ENCODE data around the gene PLCB1. TPM values are rescaled to one million over a fixed set of nuclear protein-coding genes. Genes with fewer than 3 reads are reported as not detected.
A peak's percentile ranks its signal among the peaks of the same experiment; 100 is the strongest.

Gene PLCB1
- polyA plus RNA-seq, 6 donors from 2014 or later: 0.27 to 0.79 (median 0.54) TPM; not detected in 2

DNA sequence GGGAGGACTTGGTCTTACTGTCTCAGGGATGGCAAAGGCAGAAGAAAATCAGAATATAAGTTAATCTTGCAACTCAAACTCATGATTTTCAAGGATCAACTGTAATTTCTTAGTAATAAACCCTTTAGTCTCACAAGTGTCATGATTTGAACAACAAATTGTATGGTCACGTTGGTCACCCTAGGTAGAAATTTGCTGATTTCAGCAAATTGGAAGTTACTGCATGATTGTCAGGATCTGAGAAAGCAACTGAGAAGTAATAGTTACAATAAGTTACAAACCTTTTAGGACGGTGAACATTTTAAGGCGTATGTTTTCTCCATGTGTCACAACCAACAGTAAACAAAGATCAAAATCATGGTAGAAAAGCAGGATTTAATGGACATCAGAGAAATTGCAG is 375.2 kb downstream of the PLCB1 start:
- DNase-seq (no peak), ATAC-seq (ENCODE audit: low read depth in 2 of 2) (no peak)
- H3K4me3 Mint-ChIP-seq: no peak overlapping the region
- no peak overlapping the region for H3K27ac Mint-ChIP-seq
- H3K4me1 Mint-ChIP-seq: no peaks in the 10 kb centered on the region
- no peaks in the 10 kb centered on the region for H3K27me3 Mint-ChIP-seq
- no peaks in the 10 kb centered on the region for H3K9me3 Mint-ChIP-seq
- no peaks in the 10 kb centered on the region for H3K36me3 Mint-ChIP-seq

DNA sequence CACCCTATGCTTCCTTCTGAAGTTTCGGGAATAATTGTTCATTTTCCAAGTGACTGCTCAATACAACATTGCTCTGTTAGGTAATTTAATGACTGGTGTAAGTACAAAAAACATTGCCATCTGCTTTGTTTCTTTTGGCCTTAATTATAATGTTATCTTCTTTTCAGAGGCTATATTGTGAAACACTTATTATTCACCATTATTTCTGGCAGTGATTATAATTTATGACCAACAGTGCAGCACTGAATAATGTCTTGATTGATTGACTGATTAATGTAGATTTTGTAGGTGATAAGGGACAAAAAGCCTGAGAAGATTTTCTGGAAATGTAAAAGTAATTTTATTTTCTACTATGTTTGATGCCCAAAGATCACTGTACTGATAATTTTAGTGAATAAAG is 377.7 kb downstream of the PLCB1 start:
- H3K4me3 Mint-ChIP-seq: no peak overlapping the region
- no peaks in the 10 kb centered on the region for H3K27me3 Mint-ChIP-seq
- H3K4me1 Mint-ChIP-seq: no peaks in the 10 kb centered on the region
- no peaks in the 10 kb centered on the region for H3K9me3 Mint-ChIP-seq
- DNase-seq (no peak), ATAC-seq (ENCODE audit: low read depth in 2 of 2) (no peak)
- no peak overlapping the region for H3K27ac Mint-ChIP-seq
- no peaks in the 10 kb centered on the region for H3K36me3 Mint-ChIP-seq

DNA sequence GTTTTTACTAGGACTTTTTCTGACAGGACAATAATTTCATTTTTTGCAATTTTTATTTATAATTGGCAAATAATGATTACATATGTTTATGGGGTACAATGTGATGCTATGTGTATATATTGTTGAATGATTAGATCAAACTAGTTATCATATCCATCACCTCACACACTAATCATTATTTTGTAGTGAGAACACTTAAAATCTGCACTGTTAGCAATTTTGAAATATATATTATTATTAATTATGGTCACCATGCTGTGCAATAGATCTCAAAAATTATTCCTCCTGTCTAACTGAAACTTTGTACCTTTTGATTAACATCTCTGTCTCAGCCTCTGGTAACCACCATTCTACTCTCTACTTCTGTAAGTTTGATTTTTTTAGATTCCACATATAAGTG is 378.7 kb downstream of the PLCB1 start:
- DNase-seq (no peak), ATAC-seq (ENCODE audit: low read depth in 2 of 2) (no peak)
- peaks cover 0 to 4% (median 0%) of the 10 kb centered on the region in 3 donors for H3K4me1 Mint-ChIP-seq
- H3K4me3 Mint-ChIP-seq: no peak overlapping the region
- peaks cover 0 to 2% (median 0%) of the 10 kb centered on the region in 7 donors for H3K9me3 Mint-ChIP-seq
- H3K36me3 Mint-ChIP-seq: no peaks in the 10 kb centered on the region
- no peak overlapping the region for H3K27ac Mint-ChIP-seq
- no peaks in the 10 kb centered on the region for H3K27me3 Mint-ChIP-seq

DNA sequence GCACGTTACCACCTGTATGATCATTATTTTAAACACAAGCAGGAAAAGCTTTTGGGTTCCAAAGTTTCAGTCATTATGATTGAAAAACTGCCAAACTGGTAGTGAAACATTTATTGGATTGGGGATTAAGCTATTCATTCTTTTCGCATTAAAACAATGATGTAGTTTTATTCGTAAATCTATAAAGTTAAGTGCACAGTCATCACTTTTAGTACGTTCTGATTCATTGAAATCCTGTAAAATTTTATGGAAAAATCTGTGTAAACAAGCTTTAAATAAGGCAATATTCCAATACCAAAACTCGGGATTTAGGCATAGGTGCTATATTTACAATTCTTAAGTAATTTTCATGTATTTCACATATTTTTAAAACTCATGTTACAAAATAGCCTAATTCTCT is 379.9 kb downstream of the PLCB1 start:
- Mint-ChIP-seq H3K4me1 (peaks cover 0 to 4% (median 0%) of the 10 kb centered on the region in 3 donors), H3K36me3 (no peaks in the 10 kb centered on the region), H3K9me3 (peaks cover 0 to 2% (median 0%) of the 10 kb centered on the region in 7 donors), H3K27me3 (no peaks in the 10 kb centered on the region), H3K27ac (no peak overlapping the region), H3K4me3 (no peak overlapping the region)
- ATAC-seq (ENCODE audit: low read depth in 2 of 2) (no peak), DNase-seq (no peak)

DNA sequence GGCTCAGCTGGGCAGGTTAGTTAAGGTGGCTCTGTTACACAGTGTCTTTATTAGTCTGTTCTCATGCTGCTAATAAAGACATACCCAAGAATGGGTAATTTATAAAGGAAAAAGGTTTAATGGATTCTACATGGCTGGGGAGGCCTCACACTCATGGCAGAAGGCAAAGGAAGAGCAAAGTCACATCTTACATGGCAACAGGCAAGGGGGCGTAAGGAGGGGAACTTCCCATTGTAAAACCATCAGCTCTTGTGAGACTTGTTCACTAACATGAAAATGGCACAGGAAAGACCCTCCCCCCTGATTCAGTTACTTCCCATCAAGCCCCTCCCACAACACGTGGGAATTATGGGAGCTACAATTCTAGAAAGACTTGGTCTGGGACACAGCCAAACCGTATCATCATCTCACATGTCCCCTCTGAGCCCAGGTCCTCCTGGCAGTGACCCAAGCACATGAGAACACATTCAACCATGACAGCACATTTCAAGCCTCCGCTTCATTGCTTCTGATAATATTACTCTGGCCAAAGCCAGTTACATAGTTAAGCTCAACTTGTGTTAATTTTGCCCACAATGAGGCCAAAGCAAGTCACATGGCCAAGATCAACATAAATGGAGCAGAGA is 383.9 kb downstream of the PLCB1 start:
- DNase-seq (no peak), ATAC-seq (ENCODE audit: low read depth in 2 of 2) (no peak)
- no peak overlapping the region for H3K27ac Mint-ChIP-seq
- peak overlapping the region in 1 of 8 donors; percentile 69 for H3K4me3 Mint-ChIP-seq
- H3K9me3 Mint-ChIP-seq: peaks cover 0 to 2% (median 0%) of the 10 kb centered on the region in 7 donors
- H3K4me1 Mint-ChIP-seq: peaks cover 7 to 15% (median 8%) of the 10 kb centered on the region in 3 donors
- H3K36me3 Mint-ChIP-seq: no peaks in the 10 kb centered on the region
- H3K27me3 Mint-ChIP-seq: no peaks in the 10 kb centered on the region

DNA sequence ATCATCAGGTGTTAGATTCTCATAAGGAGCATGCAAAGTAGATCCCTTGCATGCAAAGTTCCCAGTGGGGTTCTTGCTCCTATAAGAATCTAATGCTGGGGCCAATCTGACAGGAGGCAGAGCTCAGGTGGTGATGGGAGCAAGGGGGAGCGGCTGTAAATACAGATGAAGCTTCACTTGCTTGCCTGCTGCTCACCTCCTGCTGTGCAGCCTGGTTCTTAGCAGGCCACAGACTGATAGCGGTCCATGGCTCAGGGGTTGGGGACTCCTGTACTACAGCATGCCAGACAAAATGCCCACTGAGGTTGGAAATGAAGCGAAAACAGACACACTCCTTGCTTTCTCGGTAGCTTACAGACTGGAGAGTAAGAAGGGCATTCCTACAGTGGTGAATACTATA is 386.8 kb downstream of the PLCB1 start:
- Mint-ChIP-seq H3K27ac (no peak overlapping the region), H3K36me3 (no peaks in the 10 kb centered on the region), H3K4me1 (peaks cover 7 to 15% (median 8%) of the 10 kb centered on the region in 3 donors), H3K27me3 (no peaks in the 10 kb centered on the region), H3K4me3 (peak overlapping the region in 2 of 8 donors; percentile 10 to 25), H3K9me3 (peaks cover 0 to 2% (median 0%) of the 10 kb centered on the region in 7 donors)
- ATAC-seq (ENCODE audit: low read depth in 2 of 2) (no peak), DNase-seq (no peak)

DNA sequence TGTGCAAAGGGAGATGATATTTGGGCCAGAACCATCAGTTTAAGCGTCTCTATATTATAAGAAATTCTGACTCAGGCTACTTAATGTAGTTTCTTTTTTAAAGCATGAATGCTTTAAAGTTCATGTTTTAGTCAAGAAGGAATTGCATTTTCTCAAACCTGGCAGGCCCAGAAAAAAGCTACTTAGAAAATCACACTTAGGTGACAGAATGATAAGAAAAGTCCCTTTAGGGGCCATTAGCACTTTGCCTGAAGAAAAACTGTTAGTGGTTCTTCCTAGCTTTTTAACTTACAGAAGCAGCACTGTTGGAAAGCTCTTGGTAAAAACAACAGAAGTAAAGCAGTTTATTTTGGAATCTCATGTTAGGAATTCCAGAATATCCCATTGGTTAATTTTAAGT is 387.8 kb downstream of the PLCB1 start:
- Mint-ChIP-seq H3K27ac (no peak overlapping the region), H3K4me3 (no peak overlapping the region)

DNA sequence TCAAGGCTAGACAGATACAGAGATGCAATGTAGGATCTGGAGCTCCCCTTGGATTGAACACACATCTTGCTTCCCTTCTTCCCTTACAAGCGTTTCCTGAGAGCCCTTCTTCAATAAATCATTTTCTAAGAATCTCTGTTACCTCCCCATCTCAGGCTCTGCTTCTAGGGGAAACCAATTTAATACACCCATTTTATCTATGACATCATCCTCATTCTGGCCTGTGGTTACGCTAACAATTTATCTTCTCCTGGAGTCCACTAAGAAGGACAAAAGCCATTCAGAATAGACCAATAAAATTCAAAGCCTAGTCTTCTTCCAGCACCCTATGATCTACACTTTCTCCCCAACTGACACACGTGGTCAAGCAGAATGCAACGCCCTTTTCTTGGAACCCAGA is 390.1 kb downstream of the PLCB1 start:
- DNase-seq (no peak), ATAC-seq (ENCODE audit: low read depth in 2 of 2) (no peak)
- Mint-ChIP-seq H3K4me3 (no peak overlapping the region), H3K4me1 (peaks cover 7 to 10% (median 8%) of the 10 kb centered on the region in 3 donors), H3K9me3 (no peaks in the 10 kb centered on the region), H3K27ac (no peak overlapping the region), H3K36me3 (no peaks in the 10 kb centered on the region), H3K27me3 (no peaks in the 10 kb centered on the region)

More for the DNA sequence above, 387.8 kb downstream of the PLCB1 start:
- ATAC-seq (ENCODE audit: low read depth in 2 of 2): no peak
- Mint-ChIP-seq H3K27me3 (no peaks in the 10 kb centered on the region), H3K36me3 (no peaks in the 10 kb centered on the region), H3K4me1 (peaks cover 7 to 15% (median 8%) of the 10 kb centered on the region in 3 donors), H3K9me3 (peaks cover 0 to 2% (median 0%) of the 10 kb centered on the region in 7 donors)
- DNase-seq: no peak

DNA sequence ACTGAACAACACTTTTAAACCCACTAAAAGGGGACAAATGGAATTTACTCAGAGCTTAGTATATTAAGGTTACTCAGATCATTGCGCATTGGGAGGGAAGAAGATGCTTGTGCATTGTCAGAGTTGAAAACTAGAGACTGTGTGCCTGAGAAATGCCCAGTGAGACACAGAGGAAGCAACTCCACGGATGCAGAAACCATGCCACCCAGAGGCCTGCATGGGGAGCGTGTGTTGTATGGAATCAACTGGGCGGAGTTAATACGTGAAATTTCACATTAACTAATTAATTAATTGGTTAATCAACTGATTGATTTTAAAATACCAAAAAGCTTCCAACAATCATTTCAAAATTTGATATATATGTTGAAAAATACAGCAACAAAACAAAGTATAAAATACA is 391.6 kb downstream of the PLCB1 start:
- Mint-ChIP-seq H3K4me3 (no peak overlapping the region), H3K36me3 (no peaks in the 10 kb centered on the region), H3K9me3 (no peaks in the 10 kb centered on the region), H3K27ac (no peak overlapping the region), H3K27me3 (no peaks in the 10 kb centered on the region), H3K4me1 (peaks cover 8 to 17% (median 11%) of the 10 kb centered on the region in 3 donors)
- no peak for ATAC-seq (ENCODE audit: low read depth in 2 of 2)
- DNase-seq: no peak

DNA sequence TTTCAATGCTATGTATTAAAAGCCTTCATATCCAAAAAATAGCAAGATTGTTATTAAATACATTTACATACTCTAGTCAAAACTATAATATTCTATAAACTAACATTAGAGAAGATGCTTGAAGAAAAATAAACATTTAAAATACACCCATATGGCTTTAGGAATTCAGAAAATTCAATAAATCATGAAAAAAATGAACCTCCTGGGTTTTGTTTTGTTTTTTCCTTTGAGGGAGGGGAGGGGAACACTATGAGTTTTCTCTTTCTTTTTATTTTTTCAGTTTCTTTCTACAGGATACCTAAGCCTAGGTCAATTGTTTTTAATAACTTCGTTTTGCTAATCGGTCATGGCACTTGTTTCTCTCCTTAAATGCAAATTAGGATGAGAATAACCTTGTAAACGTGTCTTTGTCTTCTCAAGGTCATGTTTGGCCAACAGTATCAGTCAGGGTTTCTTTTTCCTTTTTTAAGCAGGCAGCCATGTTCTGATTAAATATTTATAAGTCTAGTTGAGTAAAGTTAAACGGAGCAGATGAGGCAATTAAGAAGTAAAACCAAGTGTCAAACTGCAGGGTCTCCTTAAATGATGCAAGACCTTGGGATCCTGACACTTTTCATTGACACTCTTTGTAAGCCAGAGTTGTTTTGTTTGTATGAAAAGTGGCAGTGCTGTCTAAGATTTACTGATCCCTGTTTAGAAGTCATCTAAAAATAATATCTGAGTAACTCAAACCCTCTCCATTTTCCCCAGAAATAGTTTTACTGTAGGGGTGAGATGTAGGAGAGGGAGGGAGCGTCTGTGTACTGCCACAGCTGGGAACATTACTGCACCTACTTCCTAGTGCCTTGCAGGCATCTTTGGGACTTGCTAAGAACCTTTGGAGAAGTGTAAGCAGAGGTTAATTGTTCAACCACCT is 392.3 kb downstream of the PLCB1 start:
- Mint-ChIP-seq H3K36me3 (no peaks in the 10 kb centered on the region), H3K4me1 (peaks cover under 1 to 10% (median 6%) of the 10 kb centered on the region in 3 donors), H3K27me3 (no peaks in the 10 kb centered on the region), H3K4me3 (no peak overlapping the region), H3K27ac (no peak overlapping the region), H3K9me3 (no peaks in the 10 kb centered on the region)
- DNase-seq: no peak
- ATAC-seq (ENCODE audit: low read depth in 2 of 2): no peak

DNA sequence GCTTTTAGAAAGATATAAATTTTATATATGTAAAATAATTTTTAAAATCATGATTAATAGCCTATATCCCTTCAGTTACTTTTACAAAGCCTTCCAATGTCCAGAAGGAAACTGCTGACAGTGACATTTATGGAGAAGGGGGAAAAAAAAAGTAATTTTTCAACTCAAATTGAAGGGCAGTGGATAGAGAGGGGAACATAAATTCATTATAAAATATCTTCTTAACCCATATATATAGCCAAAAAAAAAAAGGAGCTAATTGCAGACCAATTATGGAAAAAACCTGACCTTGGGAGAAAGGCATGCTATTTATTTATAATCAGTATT is 392.9 kb downstream of the PLCB1 start:
- Mint-ChIP-seq H3K4me1 (peaks cover 0 to 7% (median 4%) of the 10 kb centered on the region in 3 donors), H3K27ac (no peak overlapping the region), H3K4me3 (no peak overlapping the region), H3K36me3 (no peaks in the 10 kb centered on the region), H3K9me3 (no peaks in the 10 kb centered on the region), H3K27me3 (no peaks in the 10 kb centered on the region)
- ATAC-seq (ENCODE audit: low read depth in 2 of 2) (no peak), DNase-seq (no peak)

DNA sequence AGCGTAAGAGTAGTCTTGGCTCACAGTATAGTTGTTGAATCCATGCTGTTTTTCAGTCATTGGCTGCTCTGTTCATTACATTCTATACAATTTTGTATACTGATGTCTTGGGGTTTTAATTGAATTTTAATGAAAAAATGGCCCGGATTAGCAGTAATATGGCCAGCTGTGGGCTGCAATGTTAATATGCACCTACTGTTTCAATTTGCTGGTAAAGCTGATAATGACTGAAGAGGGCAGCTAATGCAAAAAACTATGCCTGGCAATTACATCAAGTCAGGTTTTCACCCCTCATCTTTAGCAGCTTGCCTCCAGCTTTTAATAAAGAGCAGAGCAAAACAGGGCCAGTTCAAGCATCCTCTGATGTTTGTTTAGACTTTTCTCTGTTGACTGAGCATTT is 394.5 kb downstream of the PLCB1 start:
- ATAC-seq (ENCODE audit: low read depth in 2 of 2) (no peak), DNase-seq (no peak)
- Mint-ChIP-seq H3K27ac (no peak overlapping the region), H3K36me3 (no peaks in the 10 kb centered on the region), H3K4me1 (peaks cover 0 to 7% (median 4%) of the 10 kb centered on the region in 3 donors), H3K9me3 (no peaks in the 10 kb centered on the region), H3K27me3 (no peaks in the 10 kb centered on the region), H3K4me3 (no peak overlapping the region)

DNA sequence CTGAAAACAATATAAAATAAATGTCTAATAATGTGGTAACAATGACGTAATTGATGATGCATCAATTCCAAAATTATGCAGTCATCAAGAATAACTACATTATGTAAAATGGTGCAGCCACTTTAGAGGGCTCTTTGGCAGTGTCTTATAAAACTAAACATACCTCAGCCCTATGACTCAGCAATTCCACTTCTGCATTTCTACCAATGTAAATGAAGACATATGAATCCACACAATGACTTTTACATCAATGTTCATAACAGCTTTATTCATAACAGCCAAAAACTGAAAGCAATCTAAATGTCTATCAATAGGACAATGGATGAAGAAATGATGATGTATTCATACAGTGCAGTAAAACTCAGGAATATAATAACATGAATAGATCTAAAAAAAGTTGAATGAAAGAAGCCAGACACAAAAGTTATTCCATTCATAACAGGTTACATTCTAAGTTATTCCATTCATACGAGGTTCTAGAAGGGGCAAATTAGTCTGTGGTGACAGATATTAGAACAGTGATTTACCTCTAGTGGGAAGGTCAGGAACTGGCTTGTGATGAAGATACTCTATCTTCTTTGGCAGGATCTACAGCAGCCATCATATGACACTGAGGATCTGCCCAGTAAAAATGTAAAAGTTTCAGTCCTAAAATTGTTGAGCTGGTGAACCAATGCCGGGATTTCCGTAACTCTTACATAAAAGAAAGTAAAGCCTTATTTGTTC is 396.1 kb downstream of the PLCB1 start:
- H3K9me3 Mint-ChIP-seq: no peaks in the 10 kb centered on the region
- peak overlapping the region in 1 of 6 donors; percentile 60 for H3K27ac Mint-ChIP-seq
- H3K27me3 Mint-ChIP-seq: no peaks in the 10 kb centered on the region
- no peak overlapping the region for H3K4me3 Mint-ChIP-seq
- ATAC-seq (ENCODE audit: low read depth in 2 of 2): no peak
- no peaks in the 10 kb centered on the region for H3K36me3 Mint-ChIP-seq
- DNase-seq: no peak
- H3K4me1 Mint-ChIP-seq: peaks cover 0 to 7% (median 4%) of the 10 kb centered on the region in 3 donors
